Stimulated activated CD4-positive, alpha-beta T cell treated with anti-CD3 and anti-CD28 coated beads, Interleukin-15, amount 100 ng/mL, for 24 hours (primary cell): ENCODE measurements around the gene BIRC3.
"Not testable (repeated sequence)": the region's sequence is repeated elsewhere in the genome, so short reads cannot be mapped to it uniquely, and the experiment has no call there.

Experiments used
- DNase-seq: peaks from one replicate; pipeline ENCODE4 v3.0.0-alpha.2; 2020

Gene BIRC3

GRCh38 chr11:102296757-102297156 lies 20.5 kb upstream of the BIRC3 start:
- not testable (repeated sequence) for DNase-seq

DNA sequence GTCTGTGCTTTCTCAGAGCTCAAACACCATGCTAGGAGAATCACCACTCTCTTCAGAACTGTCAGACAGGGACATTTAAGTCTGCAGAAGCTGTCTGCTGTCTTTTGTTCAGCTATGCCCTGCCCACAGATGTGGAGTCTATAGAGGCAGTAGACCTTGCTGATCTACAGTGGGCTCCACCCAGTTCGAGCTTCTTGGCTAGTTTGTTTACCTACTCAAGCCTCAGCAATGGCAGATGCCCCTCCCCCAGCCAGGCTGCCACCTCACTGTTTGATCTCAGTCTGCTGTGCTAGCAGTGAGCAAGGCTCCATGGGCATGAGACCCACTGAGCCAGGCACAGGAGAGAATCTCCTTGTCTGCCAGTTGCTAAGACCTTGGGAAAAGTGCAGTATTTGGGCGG lies 16.4 kb upstream of the BIRC3 start:
- DNase-seq = peak; percentile 35

DNA sequence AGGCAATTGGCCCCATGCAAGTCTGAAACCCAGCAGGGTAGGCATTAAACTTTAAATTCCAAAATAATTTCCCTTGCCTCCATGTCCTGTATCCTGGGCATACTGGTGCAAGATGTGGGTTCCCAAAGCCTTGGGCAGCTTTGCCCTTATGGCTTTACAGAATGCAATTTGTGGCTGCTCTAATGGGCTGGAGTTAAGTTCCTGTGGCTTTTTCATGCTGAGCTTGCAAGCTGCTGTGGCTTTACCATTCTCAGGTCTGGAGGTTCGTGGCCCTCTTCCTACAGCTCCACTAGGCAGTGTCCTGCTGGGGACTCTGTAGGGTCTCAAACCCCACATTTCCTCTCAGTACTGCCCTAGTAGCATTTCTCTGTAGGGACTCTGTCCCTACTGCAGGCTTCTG lies 15.0 kb upstream of the BIRC3 start:
- no peak for DNase-seq

DNA sequence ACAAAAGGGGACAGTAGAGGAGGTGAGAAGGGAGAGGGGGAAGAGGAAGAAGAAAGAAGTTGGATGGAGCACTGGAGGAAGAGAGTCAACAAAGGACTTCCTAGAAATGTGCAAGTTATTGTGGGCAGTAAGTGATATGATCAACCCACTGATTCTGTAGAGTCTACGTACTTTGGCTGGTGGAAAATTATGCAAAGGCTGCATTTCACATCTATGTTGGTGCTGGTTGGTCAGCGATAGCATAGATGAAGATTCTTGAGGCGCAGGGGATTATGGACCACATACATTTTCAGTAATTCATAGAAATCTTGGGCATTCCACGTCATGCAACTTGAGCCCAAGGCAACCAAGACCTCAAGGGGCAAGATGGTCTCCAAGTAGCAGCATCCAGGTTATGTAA lies 12.6 kb upstream of the BIRC3 start:
- DNase-seq = no peak

DNA sequence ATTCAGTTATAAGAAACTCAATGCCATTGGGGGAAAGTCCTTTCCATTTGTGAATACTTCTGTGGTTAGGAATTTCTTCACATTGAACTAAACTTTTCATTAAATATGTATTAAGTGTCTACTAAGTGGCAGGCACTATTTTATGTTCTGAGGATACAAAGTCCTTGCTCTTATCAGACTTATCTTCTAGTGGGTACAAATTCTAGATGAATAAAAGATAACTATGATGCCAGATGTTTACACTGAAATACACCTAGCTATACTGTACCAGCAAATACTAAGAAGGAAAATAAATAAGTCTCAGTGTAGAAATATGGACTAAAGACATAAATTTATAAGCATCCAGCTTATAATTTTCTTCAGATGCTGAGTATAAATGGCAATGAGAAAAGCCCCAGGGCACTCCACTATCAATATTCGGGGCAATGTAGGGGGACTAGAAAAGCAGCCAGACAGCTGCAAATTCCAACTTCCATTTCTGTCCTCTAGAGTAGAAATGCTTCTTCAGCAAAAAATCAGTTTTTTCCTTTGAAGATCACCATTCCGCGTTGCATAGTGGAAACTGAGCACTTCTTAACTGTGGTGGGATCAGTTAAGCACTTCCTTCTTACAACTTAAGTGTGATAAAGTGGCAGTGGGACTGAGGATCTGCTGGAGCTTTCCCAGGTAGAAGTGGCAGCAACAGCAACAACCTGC lies 11.8 kb upstream of the BIRC3 start:
- no peak for DNase-seq

GRCh38 chr11:102306048-102306597 lies 11.2 kb upstream of the BIRC3 start:
- DNase-seq = no peak

GRCh38 chr11:102306817-102307726 lies 10.2 kb upstream of the BIRC3 start:
- no peak for DNase-seq

- no peak for DNase-seq
These were observed 9.6 kb upstream of the BIRC3 start for GRCh38 chr11:102307727-102308038.

DNA sequence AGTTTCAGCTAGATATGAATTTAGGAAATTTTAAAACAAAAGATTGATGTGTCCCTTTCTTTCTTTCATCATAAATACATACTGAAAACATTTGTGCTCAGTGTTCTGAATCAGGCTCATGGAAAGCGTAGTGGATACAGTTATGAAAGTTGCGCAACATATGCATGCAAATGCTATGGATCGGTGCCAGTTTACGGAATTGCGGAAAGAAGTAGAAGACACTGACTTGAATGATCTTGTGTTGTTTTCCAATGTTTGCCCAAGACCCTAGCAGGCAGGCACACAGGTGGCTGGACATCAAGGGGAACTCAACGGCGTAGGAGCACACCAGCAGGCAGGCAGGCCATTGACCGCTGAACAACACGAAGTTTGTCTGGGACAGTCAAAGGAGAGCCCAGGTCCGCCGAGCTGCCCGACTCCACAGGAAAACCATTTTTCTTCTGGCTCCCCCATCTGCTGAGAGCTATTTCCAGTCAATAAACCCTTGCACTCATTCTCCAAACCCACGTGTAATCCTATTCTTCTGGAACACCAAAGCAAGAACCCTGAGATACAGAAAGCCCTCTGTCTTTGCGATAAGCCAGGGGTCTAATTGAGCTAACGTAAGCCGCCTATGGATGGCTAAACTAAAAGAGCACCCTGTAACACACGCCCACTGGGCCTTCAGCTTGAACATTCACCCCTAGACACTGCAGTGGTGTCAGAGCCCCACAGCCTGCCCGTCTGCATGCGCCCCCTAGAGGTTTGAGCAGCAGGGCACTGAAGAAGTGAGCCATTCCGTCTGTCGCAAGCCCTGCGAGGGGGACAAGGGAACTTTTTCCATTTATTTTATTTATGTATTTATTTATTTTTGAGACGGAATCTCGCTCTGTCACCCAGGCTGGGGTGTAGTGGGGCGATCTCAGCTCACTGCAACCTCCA lies 7.4 kb upstream of the BIRC3 start:
- DNase-seq = peak; percentile 48

DNA sequence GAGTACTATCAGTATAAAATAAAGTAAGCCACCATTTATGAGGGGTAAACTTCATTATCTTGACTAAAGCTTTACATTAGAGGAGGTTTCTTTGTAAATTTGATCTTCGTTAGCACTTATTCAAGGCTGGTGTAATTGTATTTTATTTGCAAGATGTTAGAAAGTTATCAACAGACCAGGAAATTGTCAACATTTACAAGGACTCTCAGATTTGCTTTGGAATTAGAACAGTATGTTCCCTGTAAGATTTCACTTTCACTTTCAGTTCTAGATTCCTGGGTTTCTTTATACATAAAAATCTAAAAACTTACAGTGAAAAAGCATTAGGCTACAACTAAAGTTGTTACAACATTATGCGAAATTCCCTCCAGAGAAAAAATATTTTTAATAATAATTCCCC lies 4.6 kb upstream of the BIRC3 start:
- no peak for DNase-seq

DNA sequence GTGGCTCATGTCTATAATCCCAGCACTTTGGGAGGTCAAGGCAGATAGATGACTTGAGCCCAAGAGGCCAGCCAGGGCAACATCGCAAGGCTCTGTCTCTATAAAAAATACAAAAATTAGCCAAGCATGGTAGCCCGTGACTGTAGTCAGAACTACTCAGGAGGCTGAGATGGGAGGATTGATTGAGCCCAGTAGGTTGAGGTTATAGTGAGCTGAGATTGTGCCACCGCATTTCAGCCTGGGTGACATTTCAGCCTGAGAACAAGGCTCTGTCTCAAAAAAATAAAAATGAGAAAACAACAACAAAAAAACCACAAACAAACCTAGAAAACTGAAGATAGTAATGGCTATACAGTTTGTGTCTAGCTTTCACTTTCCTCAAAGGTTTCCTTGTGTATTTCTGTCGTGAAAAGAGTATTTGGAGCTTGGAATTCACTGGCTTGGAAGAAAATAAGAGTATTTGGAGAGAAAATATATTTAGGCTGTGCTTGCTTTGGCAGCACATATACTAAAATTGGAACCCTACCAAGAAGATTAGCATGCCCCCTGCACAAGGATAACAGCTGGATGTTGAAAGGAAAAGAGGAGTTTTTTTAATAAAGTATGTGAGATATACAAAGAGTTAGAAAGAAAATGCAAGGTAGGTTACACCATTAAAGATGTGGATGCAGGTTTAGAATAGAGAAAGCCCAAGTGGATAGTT lies 3.9 kb upstream of the BIRC3 start:
- DNase-seq = no peak

GRCh38 chr11:102314784-102315183 lies 2.5 kb upstream of the BIRC3 start:
- DNase-seq = no peak

- no peak for DNase-seq
These were observed 859 bp upstream of the BIRC3 start for GRCh38 chr11:102316346-102316904.

DNA sequence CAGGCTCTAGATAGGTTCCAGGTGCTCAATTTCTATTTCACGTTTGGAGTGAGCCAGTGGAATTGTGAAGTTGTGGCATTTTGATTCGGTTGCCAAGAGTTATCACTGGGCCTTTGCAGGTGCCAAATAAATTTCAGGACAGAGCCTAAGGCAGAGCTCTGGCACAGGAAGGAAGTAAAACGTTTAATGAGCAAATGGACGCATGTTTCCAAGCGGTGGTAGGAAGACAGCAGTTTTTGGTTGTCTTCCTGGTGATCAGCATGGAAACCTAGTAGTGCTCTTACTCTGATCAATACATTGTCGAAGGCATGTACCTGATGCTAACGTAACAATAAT lies 452 bp downstream of the BIRC3 start:
- DNase-seq = no peak

DNA sequence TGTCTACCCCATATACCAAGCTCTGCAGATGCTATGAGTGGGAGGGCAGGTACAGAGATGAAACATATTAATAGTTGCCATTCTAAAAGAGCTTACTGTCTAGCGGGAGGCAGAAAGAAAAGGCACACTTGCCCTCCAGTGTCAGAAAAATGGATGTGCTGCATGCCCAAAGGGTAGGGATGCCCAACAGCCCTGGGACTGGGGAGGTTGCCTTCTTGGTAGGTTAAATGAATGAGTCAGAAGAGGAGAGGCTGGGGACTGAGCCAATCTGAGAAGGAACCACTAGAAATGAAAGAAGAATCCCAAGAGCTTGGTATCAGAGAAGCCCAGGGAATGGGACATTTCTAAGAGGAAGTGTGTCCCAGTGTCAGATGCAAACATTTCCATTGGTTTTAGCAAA lies 1.2 kb downstream of the BIRC3 start:
- peak; percentile 73 for DNase-seq

GRCh38 chr11:102319544-102319943 lies 2.3 kb downstream of the BIRC3 start:
- no peak for DNase-seq

DNA sequence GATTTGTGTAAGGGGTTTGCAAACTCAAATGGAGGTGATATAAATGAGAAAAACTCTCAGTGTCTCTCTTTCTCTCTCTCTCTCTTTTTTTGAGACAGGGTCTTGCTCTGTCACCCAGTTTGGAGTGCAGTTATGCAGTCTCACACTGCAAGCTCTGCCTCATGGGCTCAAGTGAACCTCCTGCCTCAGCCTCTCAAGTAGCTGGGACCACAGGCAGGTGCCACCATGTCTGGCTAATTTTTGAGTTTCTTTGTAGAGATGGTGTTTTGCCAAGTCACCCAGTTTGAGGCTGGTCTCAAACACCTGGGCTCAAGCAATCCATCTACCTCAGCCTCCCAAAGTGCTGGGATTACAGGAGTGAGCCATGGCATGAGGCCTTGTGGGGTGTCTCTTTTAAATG lies 2.9 kb downstream of the BIRC3 start:
- DNase-seq = no peak

DNA sequence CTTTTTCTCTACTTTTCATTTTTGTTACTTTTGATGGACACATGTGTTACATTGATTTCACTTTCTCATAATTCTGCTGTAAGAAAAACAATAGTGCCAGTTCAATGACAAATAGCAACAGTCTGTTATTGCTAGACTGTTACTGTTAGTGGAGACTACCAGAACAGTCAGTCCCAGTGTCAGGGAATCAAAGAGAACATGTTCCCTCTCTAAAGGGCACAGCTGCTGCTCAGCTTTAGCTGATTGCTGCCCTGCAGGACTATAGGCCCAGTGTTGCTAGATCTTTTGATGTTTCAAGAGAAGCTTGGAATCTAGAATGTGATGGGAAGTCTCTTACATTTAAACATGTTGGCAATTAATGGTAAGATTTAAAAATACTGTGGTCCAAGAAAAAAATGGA lies 3.4 kb downstream of the BIRC3 start:
- no peak for DNase-seq

GRCh38 chr11:102322560-102322959 lies 5.3 kb downstream of the BIRC3 start:
- DNase-seq = no peak

GRCh38 chr11:102323542-102324251 lies 6.4 kb downstream of the BIRC3 start:
- DNase-seq = no peak

DNA sequence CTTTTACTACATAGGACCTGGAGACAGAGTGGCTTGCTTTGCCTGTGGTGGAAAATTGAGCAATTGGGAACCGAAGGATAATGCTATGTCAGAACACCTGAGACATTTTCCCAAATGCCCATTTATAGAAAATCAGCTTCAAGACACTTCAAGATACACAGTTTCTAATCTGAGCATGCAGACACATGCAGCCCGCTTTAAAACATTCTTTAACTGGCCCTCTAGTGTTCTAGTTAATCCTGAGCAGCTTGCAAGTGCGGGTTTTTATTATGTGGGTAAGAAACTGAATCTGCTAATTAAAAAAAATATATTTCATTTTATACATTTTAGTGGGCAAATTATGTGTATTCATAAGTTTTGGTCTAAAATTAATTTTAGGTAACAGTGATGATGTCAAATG lies 7.8 kb downstream of the BIRC3 start:
- no peak for DNase-seq

- no peak for DNase-seq
These were observed 11.5 kb downstream of the BIRC3 start for GRCh38 chr11:102328748-102329147.
